GM18502 (cell line): ENCODE measurements around the gene FMNL3.
A peak's percentile ranks its signal among the peaks of the same experiment; 100 is the strongest.

Experiments used
- ATAC-seq: cut with Tn5 transposase; IDR thresholded peaks from one replicate; pipeline ENCODE4 v1.9.1; 2021; ENCODE audit warnings: mild to moderate bottlenecking; ENCODE audit not compliant: unreplicated experiment, poor library complexity

Gene FMNL3

DNA sequence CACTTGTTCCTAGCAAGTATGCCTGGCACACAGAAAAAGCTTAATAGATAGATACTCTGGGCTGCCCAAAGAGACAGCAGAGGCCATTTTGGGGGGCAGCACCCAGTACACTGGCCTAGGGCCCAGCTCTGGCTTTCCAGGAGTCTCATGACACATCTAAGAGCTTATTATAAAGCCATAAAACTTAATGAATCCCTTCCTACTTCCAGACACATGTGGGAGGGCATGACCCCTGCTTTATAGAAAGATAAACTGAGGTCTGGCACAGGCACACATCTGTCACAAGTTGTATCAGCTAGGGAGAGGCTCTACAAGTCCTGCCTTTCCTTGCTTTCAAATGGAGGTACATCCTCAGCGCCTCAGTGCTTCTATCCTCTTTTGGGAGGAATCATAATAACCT is 27.1 kb downstream of the FMNL3 start:
- no peak for ATAC-seq

- no peak for ATAC-seq
Measured at GRCh38 chr12:49678711-49679110, 28.5 kb downstream of the FMNL3 start.

- ATAC-seq, result no peak
Measured at GRCh38 chr12:49675137-49675536, 32.1 kb downstream of the FMNL3 start.

- ATAC-seq, result no peak
Measured at GRCh38 chr12:49674318-49674981, 32.8 kb downstream of the FMNL3 start.

DNA sequence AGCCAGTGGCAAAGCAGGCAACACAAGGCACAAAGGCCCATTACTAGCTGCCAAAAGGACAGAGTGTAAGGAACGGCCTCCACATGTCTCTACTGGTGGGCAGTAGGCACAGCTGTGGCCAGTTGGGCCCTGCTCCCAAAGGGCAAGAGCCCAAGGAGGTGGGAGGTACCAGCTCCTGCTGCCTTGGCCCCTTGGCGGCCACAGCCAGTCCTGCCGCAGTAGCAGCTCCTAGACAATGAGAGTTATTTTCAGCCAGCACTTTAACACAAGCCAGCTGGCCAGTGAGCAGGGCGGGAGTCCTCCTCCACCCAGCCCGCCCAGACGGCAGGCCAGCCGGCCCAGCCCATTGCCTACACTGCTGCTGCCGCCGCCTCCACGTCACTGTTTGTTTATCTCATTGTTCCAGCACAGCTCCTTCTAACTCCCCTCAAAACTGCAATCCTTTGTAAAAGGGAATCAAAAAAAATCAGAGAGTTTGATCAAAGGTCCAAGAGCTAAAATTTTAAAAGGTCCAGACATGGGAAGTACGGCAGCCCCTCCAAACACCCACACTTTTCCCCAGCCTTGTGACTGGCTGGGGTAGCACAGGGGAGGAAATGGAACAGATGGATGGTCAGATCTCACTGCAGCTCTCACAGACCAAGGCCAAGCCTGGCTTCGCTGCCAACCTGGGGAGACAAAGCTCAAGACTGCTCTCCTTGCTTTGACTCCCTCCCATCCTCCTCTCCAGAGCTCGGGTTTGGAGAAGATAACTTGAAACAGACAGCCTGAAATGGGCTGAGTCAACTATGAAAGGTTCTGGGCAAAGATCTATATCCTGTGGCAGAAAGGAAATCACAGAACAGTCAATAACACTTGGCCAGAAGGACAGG is 33.5 kb downstream of the FMNL3 start:
- no peak for ATAC-seq

GRCh38 chr12:49672301-49673217 is 34.6 kb downstream of the FMNL3 start:
- ATAC-seq, result no peak

DNA sequence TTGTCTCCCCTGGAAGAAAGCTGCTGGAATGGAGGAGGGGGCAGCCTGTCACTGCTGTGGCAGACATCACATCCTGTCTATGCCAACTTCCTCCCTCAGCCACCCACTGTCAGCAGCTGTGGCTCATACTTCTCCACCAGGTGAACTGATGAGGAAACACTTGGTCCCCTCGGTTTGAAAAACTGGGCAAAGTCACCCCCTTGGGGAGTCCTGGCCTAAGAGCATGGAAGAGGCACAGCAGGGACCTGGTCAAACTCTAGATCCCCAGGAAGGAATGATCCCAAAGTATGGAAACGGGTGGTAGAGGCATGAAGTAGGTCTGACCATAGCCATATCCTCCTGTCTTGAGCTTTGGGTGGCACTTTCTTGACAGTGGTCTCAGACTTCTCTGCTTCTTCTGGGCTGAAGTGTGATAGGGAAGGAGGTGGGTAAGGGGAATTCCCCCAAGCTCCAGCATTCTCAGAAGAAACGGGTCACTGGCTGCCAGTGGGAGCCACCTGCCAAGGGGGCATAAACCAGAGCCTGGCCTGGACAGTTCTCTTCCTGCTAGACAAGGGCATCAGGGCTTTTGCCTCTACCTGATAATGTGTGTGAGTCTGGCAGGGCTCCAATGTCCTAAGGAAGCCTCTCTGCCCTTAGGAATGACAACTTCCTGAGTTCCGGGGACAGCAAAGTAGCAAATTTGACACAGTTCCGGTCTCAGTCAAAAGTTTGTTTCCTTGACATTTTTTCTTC is 36.0 kb downstream of the FMNL3 start:
- ATAC-seq, result no peak

DNA sequence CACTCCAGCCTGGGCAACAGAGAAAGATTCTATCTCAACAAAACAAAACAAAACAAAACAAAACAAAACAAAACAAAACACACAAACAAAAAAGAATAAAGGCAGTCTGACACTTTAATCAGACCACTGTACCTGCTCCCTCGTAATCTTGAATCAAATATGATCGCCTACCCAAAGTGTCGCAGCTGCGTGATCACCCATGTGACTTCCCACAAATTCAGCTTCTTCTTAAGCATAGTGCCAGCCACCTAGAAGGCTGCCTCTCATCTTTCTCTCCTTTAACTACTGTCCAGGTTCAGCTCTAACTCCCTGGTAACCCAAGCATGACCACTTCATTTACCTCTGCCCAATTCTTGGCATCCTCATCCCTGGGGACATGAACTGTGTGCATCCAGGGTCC is 37.4 kb downstream of the FMNL3 start:
- ATAC-seq, result no peak

DNA sequence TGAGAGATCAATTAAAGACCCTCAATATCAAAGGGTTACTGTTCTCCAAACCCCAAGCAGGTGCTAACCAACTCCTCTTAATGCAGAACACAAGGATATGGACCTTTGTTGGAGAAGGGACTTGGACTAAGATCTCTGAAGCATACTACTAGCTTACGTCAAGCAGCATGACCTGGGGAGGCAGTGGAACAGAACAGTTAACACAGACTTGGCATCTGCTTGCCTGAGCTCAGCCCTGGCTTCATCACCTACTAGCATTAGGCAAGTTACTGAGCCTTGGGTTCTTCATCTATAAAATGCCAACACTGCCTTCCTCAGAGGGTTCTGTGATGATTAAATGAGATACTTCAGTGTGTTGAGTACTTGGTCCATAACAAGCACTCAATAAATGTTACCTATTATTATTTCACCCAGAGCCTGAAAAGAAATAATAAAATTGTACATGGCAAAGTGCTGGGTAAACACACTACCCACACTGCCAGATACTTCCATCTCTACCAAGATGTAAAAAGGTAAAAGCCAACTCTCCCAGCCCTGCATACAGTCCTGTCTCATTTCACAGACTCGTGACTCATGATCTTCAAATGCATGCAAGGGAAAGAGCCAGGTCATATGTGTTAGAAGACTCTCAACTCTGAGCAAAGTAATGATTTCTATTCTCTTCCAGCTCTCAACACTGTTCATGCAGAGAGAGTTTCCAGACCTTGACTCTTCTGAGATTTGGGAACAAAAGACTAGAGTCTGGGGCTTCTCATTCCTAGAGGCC is 39.7 kb downstream of the FMNL3 start:
- ATAC-seq, result no peak

DNA sequence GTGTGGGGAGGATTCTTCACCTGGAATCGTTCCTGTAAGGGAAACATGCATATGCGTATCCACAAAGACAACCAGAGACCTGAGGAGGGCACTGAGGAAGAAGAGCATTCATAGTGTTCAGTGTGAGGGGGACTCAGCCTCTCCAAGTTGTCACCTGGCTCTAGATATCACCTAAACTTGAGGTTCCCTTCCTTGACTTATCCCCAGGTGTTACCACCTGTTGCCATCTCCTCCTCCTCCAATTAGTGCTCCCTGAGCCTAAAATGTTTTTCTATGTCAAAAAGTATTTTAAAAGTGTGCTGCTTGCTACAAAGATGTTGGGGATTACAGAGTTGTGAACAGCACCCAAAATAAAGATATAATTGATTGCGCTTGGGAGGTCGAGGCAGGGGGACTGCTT is 41.0 kb downstream of the FMNL3 start:
- ATAC-seq, result no peak

DNA sequence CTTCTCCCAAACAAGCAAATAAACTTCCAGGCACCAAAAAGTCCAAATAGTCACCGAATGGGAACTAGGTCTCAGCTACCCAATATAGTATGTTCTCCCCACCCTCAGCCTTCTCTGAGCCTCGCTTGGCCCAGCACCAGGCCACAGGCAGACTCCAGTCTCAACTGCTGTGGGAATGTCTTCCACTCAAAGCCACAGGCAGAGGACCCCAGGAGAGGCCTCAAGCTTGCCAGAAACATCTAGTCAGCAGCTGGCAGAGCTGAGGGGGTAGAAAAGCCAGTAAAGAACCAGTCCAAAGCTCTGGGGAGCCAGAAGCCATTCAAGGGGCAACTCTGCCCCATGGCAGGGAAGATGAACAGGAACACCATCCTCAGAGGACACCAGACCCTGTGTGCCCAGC is 41.8 kb downstream of the FMNL3 start:
- ATAC-seq, result no peak

- ATAC-seq, result peak; percentile 58
Measured at GRCh38 chr12:49664591-49665239, 42.5 kb downstream of the FMNL3 start.

GRCh38 chr12:49664167-49664566 is 43.0 kb downstream of the FMNL3 start:
- ATAC-seq, result no peak

GRCh38 chr12:49662998-49663843 is 44.0 kb downstream of the FMNL3 start:
- peak; percentile 74 for ATAC-seq

- no peak for ATAC-seq
Measured at GRCh38 chr12:49661746-49662145, 45.5 kb downstream of the FMNL3 start.

- ATAC-seq, result no peak
Measured at GRCh38 chr12:49661191-49661590, 46.0 kb downstream of the FMNL3 start.

GRCh38 chr12:49659753-49660152 is 47.5 kb downstream of the FMNL3 start:
- ATAC-seq, result no peak

- ATAC-seq, result no peak
Measured at GRCh38 chr12:49658276-49658675, 48.9 kb downstream of the FMNL3 start.
